Measurements from ENCODE around the gene MYH14. TPM values are rescaled to one million over a fixed set of nuclear protein-coding genes. Genes with fewer than 3 reads are reported as not detected.

MYH14 gene
- total and polyA plus RNA-seq, 2 of the 4 experiments (the other 2 are of a cell fraction), result not detected

GRCh38 chr19:50215820-50216219 lies 12.4 kb downstream of the MYH14 start:
- WGBS, 2 experiments (ENCODE audit: extremely low coverage in 2 of 2, insufficient read length in 1 of 2), result no CpG with 5 or more reads among the region's 3 CpGs
- intact Hi-C loops (cut with micrococcal nuclease) (no loop called here), in situ Hi-C loops (cut with MboI; ENCODE audit: low sequenced_read_pairs) (no loop called here), dilution Hi-C loops (cut with HindIII; ENCODE audit: low sequenced_read_pairs, unreplicated experiment) (no loop called here)
- Histone ChIP-seq H2BK120ac (ENCODE audit: low read depth, low read length) (no peak overlapping the region), H3K18ac (ENCODE audit: low read depth, low read length) (no peak overlapping the region), H2BK15ac (ENCODE audit: low read depth, low read length) (no peak overlapping the region), H2AK5ac (ENCODE audit: low read depth, low read length) (no peak overlapping the region), H3K79me1 (ENCODE audit: low read depth in 1 of 2, low read length in 2 of 2) (no peaks in the 10 kb centered on the region), H3K4ac (ENCODE audit: low read depth, low read length) (no peak overlapping the region), H2AK9ac (replicated peaks; ENCODE audit: low read depth, low read length, poor library complexity) (no peak overlapping the region), H3K9me1 (ENCODE audit: insufficient read depth, low read length) (no peaks in the 10 kb centered on the region), H3K27me3 (ENCODE audit: control insufficient read depth, insufficient read depth, low read length) (no peaks in the 10 kb centered on the region), H3K14ac (replicated peaks; ENCODE audit: low read depth, low read length) (no peak overlapping the region), H2BK5ac (ENCODE audit: low read depth, low read length, poor library complexity, severe bottlenecking) (no peak overlapping the region), H3K9me3 (ENCODE audit: control insufficient read depth, insufficient read depth, low read length) (peaks cover 14% of the 10 kb centered on the region), H3K4me1 (ENCODE audit: control insufficient read depth, insufficient read depth, low read length) (no peaks in the 10 kb centered on the region), H3K4me3 (ENCODE audit: insufficient read depth, low read depth, low read length) (no peak overlapping the region), H3K23ac (ENCODE audit: low read depth, low read length) (no peak overlapping the region), H4K91ac (ENCODE audit: insufficient read depth, low read depth, low read length) (no peak overlapping the region), H3K56ac (ENCODE audit: extremely low read depth, insufficient read depth, low read length) (no peak overlapping the region), H4K5ac (ENCODE audit: low read depth, low read length) (no peak overlapping the region), H4K20me1 (ENCODE audit: insufficient read depth, low read length) (no peaks in the 10 kb centered on the region), H2BK20ac (ENCODE audit: low read depth, low read length) (no peak overlapping the region), H3K9ac (ENCODE audit: low read depth, low read length) (no peak overlapping the region), H4K8ac (ENCODE audit: low read depth in 2 of 2, low read length in 2 of 2) (no peak overlapping the region), H3K27ac (ENCODE audit: insufficient read depth, low read length) (no peak overlapping the region), H3K4me2 (ENCODE audit: low read depth, low read length) (no peak overlapping the region), H3K36me3 (ENCODE audit: control insufficient read depth, insufficient read depth, low read length) (no peaks in the 10 kb centered on the region), H2AFZ (replicated peaks; ENCODE audit: low read length, poor library complexity) (no peak overlapping the region)
- CTCF ChIA-PET, result no interaction called here
- DNase-seq (no peak), ATAC-seq (ENCODE audit: low read depth) (no peak)
- TF ChIP-seq SMC3 (IDR thresholded peaks at IDR 0.05; ENCODE audit: low read depth, low read length), result no peak
- TF ChIP-seq RFX5 (IDR thresholded peaks at IDR 0.05; ENCODE audit: low read depth, low read length), result no peak
- TF ChIP-seq NFE2L2 (IDR thresholded peaks at IDR 0.05; ENCODE audit: low read depth, low read length), result no peak
- TF ChIP-seq RCOR1 (IDR thresholded peaks at IDR 0.05; ENCODE audit: insufficient replicate concordance, low read length), result no peak
- TF ChIP-seq USF2 (IDR thresholded peaks at IDR 0.05; ENCODE audit: low read depth, low read length), result no peak
- no peak for TF ChIP-seq BHLHE40 (IDR thresholded peaks at IDR 0.05; ENCODE audit: low read depth, low read length)
- TF ChIP-seq MAZ (IDR thresholded peaks at IDR 0.05; ENCODE audit: borderline replicate concordance, low read depth, low read length), result no peak
- TF ChIP-seq CHD1 (IDR thresholded peaks at IDR 0.05; ENCODE audit: low read depth, low read length), result no peak
- TF ChIP-seq POLR2A (IDR thresholded peaks at IDR 0.05; ENCODE audit: low read depth, low read length), result no peak
- BruUV-seq (replicated peaks), result no TSS peak
- POLR2A ChIA-PET (ENCODE audit: unreplicated experiment), result no interaction called here

All from IMR-90 (cell line).